ENCODE data around the gene ARHGEF38. TPM values are rescaled to one million over a fixed set of nuclear protein-coding genes. Genes with fewer than 3 reads are reported as not detected.

The ARHGEF38 gene
- total and polyA plus RNA-seq, 4 donors, result 0.11 to 1.3 (median 0.40) TPM; not detected in 1

DNA sequence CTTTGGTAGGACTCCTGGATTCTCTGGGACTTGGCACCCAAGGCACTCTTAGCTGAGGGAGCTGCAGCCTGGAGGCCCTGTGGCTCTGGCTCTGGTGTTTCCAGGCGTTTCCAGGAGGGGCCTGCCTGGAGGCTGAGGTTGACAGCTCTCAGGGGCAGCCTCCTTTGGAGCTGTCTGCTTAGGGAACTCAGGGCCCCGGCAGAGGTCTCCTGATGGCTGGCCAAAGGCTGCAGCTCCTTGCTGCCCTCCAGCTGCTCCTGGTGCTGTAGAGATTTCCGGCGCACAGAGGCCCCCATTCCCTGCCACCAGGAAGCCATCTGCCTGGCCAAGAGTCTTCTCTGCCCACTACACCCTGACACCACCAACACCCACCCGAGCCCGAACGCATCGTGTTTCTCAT, 25.3 kb upstream of the ARHGEF38 start:
- Histone ChIP-seq H3K27me3 (ENCODE audit: control insufficient read depth, insufficient read depth, low read length) (no peaks in the 10 kb centered on the region), H3K4me3 (ENCODE audit: low read depth, low read length) (no peak overlapping the region), H3K4me1 (ENCODE audit: control insufficient read depth, insufficient read depth, low read length) (no peaks in the 10 kb centered on the region), H3K9me3 (ENCODE audit: control insufficient read depth, insufficient read depth, low read length) (no peaks in the 10 kb centered on the region), H3K27ac (ENCODE audit: low read depth, low read length) (no peak overlapping the region), H3K36me3 (ENCODE audit: control insufficient read depth, insufficient read depth, low read length) (no peaks in the 10 kb centered on the region)
- 94% methylated on average over 4 of the region's 8 CpGs for WGBS (ENCODE audit: insufficient coverage)
- DNase-seq (ENCODE audit: low read depth in 4 of 6, low spot score in 6 of 6), result no peak

DNA sequence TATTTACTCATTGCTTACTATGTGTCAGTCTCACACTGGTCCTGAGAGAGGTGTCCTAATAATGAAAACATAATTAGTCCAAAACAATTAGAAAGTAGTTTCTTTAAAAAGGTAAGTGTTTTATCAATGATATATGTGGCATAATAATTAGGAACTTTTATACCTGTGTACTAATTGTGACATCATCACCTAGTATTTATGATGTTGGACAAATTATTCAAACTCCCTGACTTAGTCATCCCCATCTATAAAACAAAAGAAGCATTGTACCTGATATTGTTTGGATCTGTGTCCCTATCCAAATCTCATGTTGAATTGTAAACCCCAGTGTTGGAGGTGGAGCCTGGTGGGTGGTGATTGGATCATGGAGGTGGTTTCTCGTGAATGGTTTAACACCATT, 15.8 kb upstream of the ARHGEF38 start:
- no peaks in the 10 kb centered on the region for H3K9me3 ChIP-seq (ENCODE audit: control insufficient read depth, insufficient read depth, low read length)
- no peaks in the 10 kb centered on the region for H3K36me3 ChIP-seq (ENCODE audit: control insufficient read depth, insufficient read depth, low read length)
- H3K4me3 ChIP-seq (ENCODE audit: low read depth, low read length), result no peak overlapping the region
- no peak overlapping the region for H3K27ac ChIP-seq (ENCODE audit: low read depth, low read length)
- no peak for DNase-seq (ENCODE audit: low read depth in 4 of 6, low spot score in 6 of 6)
- WGBS (ENCODE audit: insufficient coverage), result 83% methylated on average over 1 of the region's 1 CpG
- no peaks in the 10 kb centered on the region for H3K4me1 ChIP-seq (ENCODE audit: control insufficient read depth, insufficient read depth, low read length)
- no peaks in the 10 kb centered on the region for H3K27me3 ChIP-seq (ENCODE audit: control insufficient read depth, insufficient read depth, low read length)

DNA sequence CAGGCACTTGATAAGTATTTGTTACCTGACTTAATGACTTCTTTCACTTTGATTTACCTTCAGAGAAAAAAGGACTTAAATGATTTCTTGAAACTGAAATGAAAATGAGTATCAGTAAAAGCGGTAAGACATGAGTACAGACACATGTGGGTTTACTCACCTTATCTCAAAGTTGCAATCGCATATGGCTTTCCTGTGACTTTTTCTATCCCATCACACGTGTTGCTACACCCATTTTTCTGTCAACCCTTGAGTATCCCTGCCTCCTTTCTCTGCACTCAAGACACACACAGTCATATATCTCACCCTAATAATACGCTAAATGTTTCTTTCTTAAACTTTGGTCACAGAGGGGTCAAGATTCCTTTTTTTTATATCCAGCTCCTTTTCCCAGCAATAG, 11.0 kb upstream of the ARHGEF38 start:
- 86% methylated on average over 4 of the region's 4 CpGs for WGBS (ENCODE audit: insufficient coverage)
- Histone ChIP-seq H3K4me3 (ENCODE audit: low read depth, low read length) (no peak overlapping the region), H3K4me1 (ENCODE audit: control insufficient read depth, insufficient read depth, low read length) (no peaks in the 10 kb centered on the region), H3K9me3 (ENCODE audit: control insufficient read depth, insufficient read depth, low read length) (no peaks in the 10 kb centered on the region), H3K27me3 (ENCODE audit: control insufficient read depth, insufficient read depth, low read length) (no peaks in the 10 kb centered on the region), H3K36me3 (ENCODE audit: control insufficient read depth, insufficient read depth, low read length) (no peaks in the 10 kb centered on the region), H3K27ac (ENCODE audit: low read depth, low read length) (no peak overlapping the region)
- DNase-seq (ENCODE audit: low read depth in 4 of 6, low spot score in 6 of 6), result no peak

DNA sequence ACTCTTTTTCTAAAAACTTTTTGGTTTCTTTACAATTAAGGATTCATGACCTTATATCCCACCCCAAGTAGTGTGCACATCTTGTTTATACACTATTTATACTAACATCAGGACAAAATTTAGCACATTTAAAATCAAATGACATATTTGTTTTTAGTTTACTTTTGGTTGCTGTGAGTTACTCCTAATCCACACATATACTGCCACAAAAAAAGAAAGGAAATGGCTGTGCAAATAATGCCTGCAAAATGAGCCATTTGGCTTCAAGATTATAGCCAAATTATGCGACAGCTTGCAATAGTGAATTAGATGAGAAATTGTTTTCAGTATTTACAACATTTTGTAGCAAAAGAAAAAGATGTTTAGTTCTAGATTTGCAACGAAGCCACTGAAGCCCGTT, 10.4 kb upstream of the ARHGEF38 start:
- H3K27ac ChIP-seq (ENCODE audit: low read depth, low read length), result no peak overlapping the region
- H3K36me3 ChIP-seq (ENCODE audit: control insufficient read depth, insufficient read depth, low read length), result no peaks in the 10 kb centered on the region
- no peaks in the 10 kb centered on the region for H3K4me1 ChIP-seq (ENCODE audit: control insufficient read depth, insufficient read depth, low read length)
- H3K9me3 ChIP-seq (ENCODE audit: control insufficient read depth, insufficient read depth, low read length), result no peaks in the 10 kb centered on the region
- no peak overlapping the region for H3K4me3 ChIP-seq (ENCODE audit: low read depth, low read length)
- no peaks in the 10 kb centered on the region for H3K27me3 ChIP-seq (ENCODE audit: control insufficient read depth, insufficient read depth, low read length)
- peak in 1 of 6 donors; percentile 13 for DNase-seq (ENCODE audit: low read depth in 4 of 6, low spot score in 6 of 6)
- WGBS (ENCODE audit: insufficient coverage), result no CpG with 5 or more reads among the region's 3 CpGs

DNA sequence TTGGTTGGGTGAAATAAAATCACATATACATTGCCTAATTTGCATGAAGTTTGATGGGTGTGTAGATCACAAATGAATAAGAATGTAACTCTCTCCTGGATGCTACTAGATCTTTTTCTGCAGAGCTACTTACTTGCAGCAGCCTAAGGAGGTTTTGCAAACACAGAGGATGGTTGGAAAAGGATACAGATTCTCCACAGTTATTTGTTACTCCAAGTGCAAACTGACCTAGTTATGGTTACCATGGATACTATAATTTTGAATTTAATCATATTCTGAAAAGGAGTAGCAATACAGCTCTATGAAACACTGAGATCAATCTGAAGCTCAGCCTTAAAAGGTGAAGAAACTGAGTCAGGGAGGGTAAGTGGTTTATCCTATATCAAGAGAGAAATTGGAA, 9.1 kb upstream of the ARHGEF38 start:
- H3K27ac ChIP-seq (ENCODE audit: low read depth, low read length), result no peak overlapping the region
- DNase-seq (ENCODE audit: low read depth in 4 of 6, low spot score in 6 of 6), result peak in 2 of 6 donors; percentile 35 to 44
- no peaks in the 10 kb centered on the region for H3K36me3 ChIP-seq (ENCODE audit: control insufficient read depth, insufficient read depth, low read length)

DNA sequence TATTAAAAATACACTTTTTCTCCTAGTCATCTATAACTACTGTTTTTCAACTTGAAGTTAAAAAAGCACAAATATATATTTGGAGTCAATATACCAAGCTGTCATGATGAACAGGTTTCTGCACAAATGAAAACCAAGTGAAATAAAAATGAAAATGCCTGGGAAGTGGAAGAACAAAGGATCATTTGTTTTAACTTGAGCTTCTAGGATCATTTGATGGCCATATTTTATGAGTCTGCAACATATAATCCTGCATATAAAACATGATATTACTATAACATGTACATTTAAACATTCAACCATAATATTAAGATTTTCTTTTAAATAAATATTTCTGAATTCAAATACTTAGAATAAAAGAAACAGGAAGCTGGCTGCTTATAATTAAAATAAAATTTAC, 8.5 kb upstream of the ARHGEF38 start:
- no peak for DNase-seq (ENCODE audit: low read depth in 4 of 6, low spot score in 6 of 6)
- H3K27me3 ChIP-seq (ENCODE audit: control insufficient read depth, insufficient read depth, low read length), result no peaks in the 10 kb centered on the region
- no peaks in the 10 kb centered on the region for H3K9me3 ChIP-seq (ENCODE audit: control insufficient read depth, insufficient read depth, low read length)
- H3K27ac ChIP-seq (ENCODE audit: low read depth, low read length), result no peak overlapping the region
- H3K4me3 ChIP-seq (ENCODE audit: low read depth, low read length), result no peak overlapping the region
- no peaks in the 10 kb centered on the region for H3K36me3 ChIP-seq (ENCODE audit: control insufficient read depth, insufficient read depth, low read length)
- H3K4me1 ChIP-seq (ENCODE audit: control insufficient read depth, insufficient read depth, low read length), result no peaks in the 10 kb centered on the region

More for the DNA sequence above, 9.1 kb upstream of the ARHGEF38 start:
- Histone ChIP-seq H3K4me3 (ENCODE audit: low read depth, low read length) (no peak overlapping the region), H3K27me3 (ENCODE audit: control insufficient read depth, insufficient read depth, low read length) (no peaks in the 10 kb centered on the region), H3K4me1 (ENCODE audit: control insufficient read depth, insufficient read depth, low read length) (no peaks in the 10 kb centered on the region), H3K9me3 (ENCODE audit: control insufficient read depth, insufficient read depth, low read length) (no peaks in the 10 kb centered on the region)

DNA sequence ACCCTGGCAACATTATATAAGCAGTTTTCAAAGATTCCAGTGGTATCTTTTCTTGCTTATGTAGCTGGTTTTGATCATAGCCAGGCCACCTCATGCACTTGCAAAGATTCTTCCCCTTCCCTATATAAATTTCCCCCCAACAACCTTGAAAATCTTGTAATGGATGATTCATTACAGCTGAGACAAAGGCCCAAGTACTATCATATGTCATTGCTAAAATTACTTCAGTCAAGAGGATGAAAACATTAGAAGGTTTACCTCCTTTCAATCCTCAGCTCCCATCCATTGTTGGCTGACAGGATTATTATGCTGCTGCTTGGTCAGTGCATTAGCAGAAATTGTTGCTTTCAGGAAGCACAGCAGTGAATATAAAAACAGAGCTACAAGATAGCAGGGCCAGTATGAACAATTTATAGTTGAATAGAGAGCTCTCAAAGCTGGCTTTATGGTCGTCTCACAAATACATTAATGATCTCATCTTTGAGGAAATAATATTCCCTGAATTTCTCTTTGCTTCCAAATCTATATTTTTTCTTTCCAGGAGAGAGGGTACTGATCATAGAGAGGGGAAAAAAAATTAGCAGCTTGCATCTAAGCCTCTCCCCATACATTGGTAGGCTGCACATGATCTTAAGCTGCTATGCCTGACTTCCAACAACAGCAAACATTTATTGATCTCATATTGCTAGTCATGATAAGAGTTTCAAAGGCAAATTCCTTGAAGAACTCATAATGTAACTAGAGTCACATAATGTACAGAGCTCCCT, 7.7 kb upstream of the ARHGEF38 start:
- no peaks in the 10 kb centered on the region for H3K36me3 ChIP-seq (ENCODE audit: control insufficient read depth, insufficient read depth, low read length)
- H3K9me3 ChIP-seq (ENCODE audit: control insufficient read depth, insufficient read depth, low read length), result no peaks in the 10 kb centered on the region
- DNase-seq (ENCODE audit: low read depth in 4 of 6, low spot score in 6 of 6), result peak in 2 of 6 donors; percentile 21 to 82
- no peaks in the 10 kb centered on the region for H3K27me3 ChIP-seq (ENCODE audit: control insufficient read depth, insufficient read depth, low read length)
- WGBS (ENCODE audit: insufficient coverage), result no CpG with 5 or more reads among the region's 1 CpG
- H3K4me1 ChIP-seq (ENCODE audit: control insufficient read depth, insufficient read depth, low read length), result no peaks in the 10 kb centered on the region
- H3K4me3 ChIP-seq (ENCODE audit: low read depth, low read length), result no peak overlapping the region
- no peak overlapping the region for H3K27ac ChIP-seq (ENCODE audit: low read depth, low read length)

DNA sequence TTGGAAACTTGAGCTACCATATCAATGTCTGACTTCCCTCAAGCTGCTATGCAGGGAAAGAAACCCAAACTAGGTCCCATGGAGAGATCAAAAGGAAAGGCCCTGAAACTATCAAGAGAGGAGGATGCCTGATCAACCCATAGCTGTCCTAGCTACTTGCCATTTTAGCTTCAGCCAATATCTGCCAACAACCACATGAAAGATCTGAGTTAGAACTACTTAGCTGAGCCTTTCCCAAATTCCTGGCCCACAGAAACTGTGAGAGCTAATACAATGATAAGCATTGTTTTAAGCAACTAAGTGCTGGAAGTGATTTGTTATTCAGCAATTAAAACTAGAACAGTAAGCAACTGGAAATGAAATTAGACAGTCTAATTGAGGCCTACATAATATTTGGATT, 6.3 kb upstream of the ARHGEF38 start:
- Histone ChIP-seq H3K27ac (ENCODE audit: low read depth, low read length) (no peak overlapping the region), H3K4me1 (ENCODE audit: control insufficient read depth, insufficient read depth, low read length) (no peaks in the 10 kb centered on the region), H3K27me3 (ENCODE audit: control insufficient read depth, insufficient read depth, low read length) (no peaks in the 10 kb centered on the region), H3K4me3 (ENCODE audit: low read depth, low read length) (no peak overlapping the region), H3K9me3 (ENCODE audit: control insufficient read depth, insufficient read depth, low read length) (no peaks in the 10 kb centered on the region), H3K36me3 (ENCODE audit: control insufficient read depth, insufficient read depth, low read length) (no peaks in the 10 kb centered on the region)
- no peak for DNase-seq (ENCODE audit: low read depth in 4 of 6, low spot score in 6 of 6)

DNA sequence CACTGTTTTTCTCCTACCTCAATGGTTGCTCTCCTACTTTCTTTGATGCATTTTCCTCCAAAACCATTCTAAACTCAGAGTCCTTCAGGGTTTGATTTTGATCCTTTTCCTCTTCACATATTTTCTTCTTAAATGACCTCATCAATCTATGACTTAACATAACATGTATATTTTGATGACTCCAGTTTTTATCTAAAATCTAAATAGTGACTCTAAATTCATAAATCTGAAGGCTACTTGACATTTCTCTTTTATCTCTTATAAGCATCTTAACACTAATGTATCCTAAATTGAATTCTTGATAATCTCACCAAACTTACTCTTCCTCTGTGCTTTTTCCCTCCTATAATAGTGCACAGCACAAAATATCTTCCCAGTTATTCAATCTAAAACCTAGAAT, 4.7 kb upstream of the ARHGEF38 start:
- H3K27me3 ChIP-seq (ENCODE audit: control insufficient read depth, insufficient read depth, low read length), result no peaks in the 10 kb centered on the region
- no peak for DNase-seq (ENCODE audit: low read depth in 4 of 6, low spot score in 6 of 6)
- no peaks in the 10 kb centered on the region for H3K9me3 ChIP-seq (ENCODE audit: control insufficient read depth, insufficient read depth, low read length)
- no peaks in the 10 kb centered on the region for H3K4me1 ChIP-seq (ENCODE audit: control insufficient read depth, insufficient read depth, low read length)
- no peaks in the 10 kb centered on the region for H3K36me3 ChIP-seq (ENCODE audit: control insufficient read depth, insufficient read depth, low read length)
- H3K27ac ChIP-seq (ENCODE audit: low read depth, low read length), result no peak overlapping the region
- H3K4me3 ChIP-seq (ENCODE audit: low read depth, low read length), result no peak overlapping the region

DNA sequence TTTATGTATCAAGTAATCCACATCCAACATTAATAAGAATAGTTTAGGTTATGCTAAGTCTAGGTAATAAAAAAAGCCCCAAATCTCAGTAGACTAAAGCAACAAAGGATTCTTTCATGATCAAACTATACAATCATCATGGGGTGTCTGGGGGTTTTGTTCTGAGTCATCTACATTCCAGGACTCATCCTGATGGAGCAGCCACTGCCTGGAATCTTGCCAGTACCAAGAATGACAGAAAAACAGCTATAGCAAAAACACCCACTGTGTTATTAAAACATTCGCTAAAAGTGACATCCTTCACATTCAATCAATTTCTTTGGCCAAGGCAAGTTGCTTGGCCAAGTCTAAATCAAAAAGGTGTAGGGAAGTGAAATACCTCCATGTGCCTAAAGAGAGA, 3.9 kb upstream of the ARHGEF38 start:
- Histone ChIP-seq H3K9me3 (ENCODE audit: control insufficient read depth, insufficient read depth, low read length) (no peaks in the 10 kb centered on the region), H3K36me3 (ENCODE audit: control insufficient read depth, insufficient read depth, low read length) (no peaks in the 10 kb centered on the region), H3K27ac (ENCODE audit: low read depth, low read length) (no peak overlapping the region), H3K4me1 (ENCODE audit: control insufficient read depth, insufficient read depth, low read length) (no peaks in the 10 kb centered on the region), H3K27me3 (ENCODE audit: control insufficient read depth, insufficient read depth, low read length) (no peaks in the 10 kb centered on the region), H3K4me3 (ENCODE audit: low read depth, low read length) (no peak overlapping the region)
- WGBS (ENCODE audit: insufficient coverage), result no CpG with 5 or more reads among the region's 1 CpG
- no peak for DNase-seq (ENCODE audit: low read depth in 4 of 6, low spot score in 6 of 6)

Data from spinal cord (tissue), 10 donors.